IMR-90 (cell line): Measurements from ENCODE around the gene SGPL1. TPM values are rescaled to one million over a fixed set of nuclear protein-coding genes. Genes with fewer than 3 reads are reported as not detected.

ENCODE experiments used
- ATAC-seq: fragments of 200-7000 bp; cut with Tn5 transposase; 2 replicates; pipeline ENCODE4 v1.9.1; 2020; ENCODE audit warnings: low read depth, mild to moderate bottlenecking, moderate library complexity
- BruUV-seq: library from RNA; stranded (reverse); fragments of 400-500 nt; replicated peaks from 2 replicates; lab custom pipeline; 2021; lab: Mats Ljungman, UMichigan
- CTCF ChIA-PET: fragments of 300-600 bp; formaldehyde crosslinking; extraction: SDS; loops from one replicate; lab custom pipeline; 2021; ENCODE audit warnings: antibody characterized with exemption; lab: Yijun Ruan, JAX
- POLR2A ChIA-PET: fragments of 300-600 bp; sonication (Branson Sonifier 250); formaldehyde crosslinking; loops from one replicate; lab custom pipeline; 2022; ENCODE audit warnings: antibody characterized with exemption; ENCODE audit not compliant: unreplicated experiment; lab: Charles Lee
- DNase-seq: peaks from one replicate; pipeline ENCODE4 v3.0.0; 2013
- H2AFZ ChIP-seq: replicated peaks from 2 replicates; pipeline ENCODE3; 2013; ENCODE audit warnings: low read length, mild to moderate bottlenecking; ENCODE audit not compliant: poor library complexity
- H2AK5ac ChIP-seq: 2 replicates; pipeline ENCODE4 v1.6.1; 2013; ENCODE audit warnings: low read depth, low read length, inconsistent platforms
- H2AK9ac ChIP-seq: replicated peaks from 2 replicates; pipeline ENCODE3; 2013; ENCODE audit warnings: mild to moderate bottlenecking, low read depth, low read length, moderate library complexity; ENCODE audit not compliant: poor library complexity
- H2BK120ac ChIP-seq: 2 replicates; pipeline ENCODE4 v1.6.1; 2013; ENCODE audit warnings: low read depth, low read length, inconsistent platforms
- H2BK15ac ChIP-seq: 3 replicates; pipeline ENCODE4 v1.6.1; 2013; ENCODE audit warnings: low read depth, low read length, inconsistent platforms
- H2BK20ac ChIP-seq: 2 replicates; pipeline ENCODE4 v1.6.1; 2013; ENCODE audit warnings: low read depth, mild to moderate bottlenecking, inconsistent platforms, low read length, moderate library complexity
- H2BK5ac ChIP-seq: 2 replicates; pipeline ENCODE4 v1.6.1; 2013; ENCODE audit warnings: mild to moderate bottlenecking, low read depth, low read length, inconsistent platforms; ENCODE audit not compliant: poor library complexity, severe bottlenecking
- H3K14ac ChIP-seq: replicated peaks from 2 replicates; pipeline ENCODE4 v1.6.1; 2013; ENCODE audit warnings: low read depth, low read length, inconsistent platforms
- H3K18ac ChIP-seq: 2 replicates; pipeline ENCODE4 v1.6.1; 2013; ENCODE audit warnings: low read depth, low read length, control low read depth
- H3K23ac ChIP-seq: 2 replicates; pipeline ENCODE4 v1.6.1; 2013; ENCODE audit warnings: low read depth, low read length, inconsistent platforms
- H3K27ac ChIP-seq: 2 replicates; pipeline ENCODE4 v1.5.1; 2013; ENCODE audit warnings: mild to moderate bottlenecking, control low read depth, low read length; ENCODE audit not compliant: insufficient read depth
- H3K27me3 ChIP-seq: 2 replicates; pipeline ENCODE4 v1.6.1; 2013; ENCODE audit warnings: low read length; ENCODE audit not compliant: control insufficient read depth, insufficient read depth
- H3K36me3 ChIP-seq: 2 replicates; pipeline ENCODE4 v1.6.1; 2013; ENCODE audit warnings: low read length, mixed read lengths; ENCODE audit not compliant: control insufficient read depth, insufficient read depth
- H3K4ac ChIP-seq: 2 replicates; pipeline ENCODE4 v1.6.1; 2013; ENCODE audit warnings: low read depth, low read length, inconsistent platforms
- H3K4me1 ChIP-seq: 2 replicates; pipeline ENCODE4 v1.6.1; 2013; ENCODE audit warnings: low read length, mixed read lengths; ENCODE audit not compliant: control insufficient read depth, insufficient read depth
- H3K4me2 ChIP-seq: 2 replicates; pipeline ENCODE4 v1.6.1; 2013; ENCODE audit warnings: low read depth, mild to moderate bottlenecking, control low read depth, low read length, moderate library complexity
- H3K4me3 ChIP-seq: 2 replicates; pipeline ENCODE4 v1.5.1; 2013; ENCODE audit warnings: low read depth, mild to moderate bottlenecking, control low read depth, low read length, moderate library complexity; ENCODE audit not compliant: insufficient read depth
- H3K56ac ChIP-seq: 2 replicates; pipeline ENCODE4 v1.6.1; 2013; ENCODE audit warnings: low read length, inconsistent platforms; ENCODE audit not compliant: insufficient read depth; ENCODE audit errors: extremely low read depth
- H3K79me1 ChIP-seq, 2 experiments: 2 replicates each; pipeline ENCODE4 v1.6.1; 2013; ENCODE audit warnings: low read length in 2 of 2, inconsistent platforms in 1 of 2, low read depth in 1 of 2
- H3K9ac ChIP-seq: 2 replicates; pipeline ENCODE4 v1.6.1; 2013; ENCODE audit warnings: low read depth, low read length, control low read depth
- H3K9me1 ChIP-seq: 2 replicates; pipeline ENCODE4 v1.6.1; 2013; ENCODE audit warnings: low read length, inconsistent platforms; ENCODE audit not compliant: insufficient read depth
- H3K9me3 ChIP-seq: 2 replicates; pipeline ENCODE4 v1.6.1; 2013; ENCODE audit warnings: low read length; ENCODE audit not compliant: control insufficient read depth, insufficient read depth
- H4K20me1 ChIP-seq: 2 replicates; pipeline ENCODE4 v1.6.1; 2013; ENCODE audit warnings: low read length, inconsistent platforms; ENCODE audit not compliant: insufficient read depth
- H4K5ac ChIP-seq: 2 replicates; pipeline ENCODE4 v1.6.1; 2013; ENCODE audit warnings: mild to moderate bottlenecking, low read depth, low read length, control low read depth
- H4K8ac ChIP-seq, 2 experiments: 2 replicates each; pipeline ENCODE4 v1.6.1; 2013; ENCODE audit warnings: low read depth in 2 of 2, low read length in 2 of 2, control low read depth in 1 of 2, inconsistent platforms in 1 of 2
- H4K91ac ChIP-seq: 2 replicates; pipeline ENCODE4 v1.6.1; 2013; ENCODE audit warnings: low read depth, low read length, inconsistent platforms; ENCODE audit not compliant: insufficient read depth
- ELK1 ChIP-seq: fragments of 150-350 bp; IDR thresholded peaks from 2 replicates; pipeline ENCODE4 v1.6.1; 2016; ENCODE audit warnings: low read depth, mild to moderate bottlenecking, low read length, moderate library complexity, borderline replicate concordance
- FOS ChIP-seq: fragments of 150-350 bp; IDR thresholded peaks from 2 replicates; pipeline ENCODE4 v1.6.1; 2016; ENCODE audit warnings: low read depth, low read length
- MAZ ChIP-seq: IDR thresholded peaks from 2 replicates; pipeline ENCODE4 v1.6.1; 2012; ENCODE audit warnings: low read depth, mild to moderate bottlenecking, low read length, improper control_type of control experiment, moderate library complexity, borderline replicate concordance
- WGBS, 2 experiments: methylation state at CpG; one replicate each; pipeline versions ENCODE4 v1.1.5 to v1.1.7; 2013; ENCODE audit warnings: missing lambda C conversion rate in 2 of 2; ENCODE audit not compliant: insufficient read length in 1 of 2; ENCODE audit errors: extremely low coverage in 2 of 2; 5-methylcytosine and 5-hydroxymethylcytosine counted together
- dilution Hi-C: fragments of 300-500 bp; cut with HindIII; formaldehyde crosslinking; loops from one replicate; pipeline ENCODE4 v1.14.3; 2018; ENCODE audit warnings: low sequenced_read_pairs; ENCODE audit not compliant: unreplicated experiment
- in situ Hi-C: fragments of 300-500 bp; cut with MboI; formaldehyde crosslinking; loops from 3 replicates; pipeline ENCODE4 v1.14.3; 2019; ENCODE audit warnings: low sequenced_read_pairs, inconsistent platforms, mixed read lengths
- intact Hi-C: fragments of 100-400 bp; cut with micrococcal nuclease; formaldehyde crosslinking; loops from 2 replicates; pipeline ENCODE4 v1.10.0; 2022
- polyA plus RNA-seq, 3 experiments: library from polyadenylated mRNA; depleted of rRNA; stranded (reverse); fragments of >200 nt; gene quantifications; 2 replicates each; pipeline ENCODE4 v1.2.3, GENCODE V29; 2012; ENCODE audit warnings: low replicate concordance in 1 of 3
- total RNA-seq: library from RNA; depleted of rRNA; stranded (reverse); fragments of >200 nt; gene quantifications from 2 replicates; pipeline ENCODE4 v1.2.3, GENCODE V29; 2012

Gene SGPL1
- total and polyA plus RNA-seq, 2 of the 4 experiments (the other 2 are of a cell fraction) = 12.2 to 26.7 TPM

GRCh38 chr10:70887804-70888800 lies 72.4 kb downstream of the SGPL1 start, which contains the start of gene PCBD1:
TSS of gene PCBD1 (minus strand) at chr10:70888565. CDS start at chr10:70888533, 32 bp downstream.
- Histone ChIP-seq H3K9me3 (no peaks in the 10 kb centered on the region), H3K27me3 (no peaks in the 10 kb centered on the region), H2AFZ (peak within 1 kb of the TSS; percentile 97), H3K4ac (peak within 1 kb of the TSS; percentile 64; the same call in 1 of the 2 replicates), H3K14ac (peak within 1 kb of the TSS; percentile 87; the same call in 1 of the 2 replicates), H3K4me3 (peak within 1 kb of the TSS; percentile 76), H3K18ac (peak within 1 kb of the TSS; percentile 71; the same call in 1 of the 2 replicates), H3K36me3 (peaks cover 5% of the 10 kb centered on the region), H2AK9ac (peak within 1 kb of the TSS; percentile 62), H3K9ac (peak within 1 kb of the TSS; percentile 83), H3K9me1 (no peaks in the 10 kb centered on the region; the same call in 1 of the 2 replicates), H2BK120ac (no peak within 1 kb of the TSS), H4K8ac (peak within 1 kb of the TSS; percentile 71 to 90), H3K23ac (peak within 1 kb of the TSS; percentile 85), H4K20me1 (no peaks in the 10 kb centered on the region), H2AK5ac (no peak within 1 kb of the TSS), H4K5ac (peak within 1 kb of the TSS; percentile 84), H4K91ac (peak within 1 kb of the TSS; percentile 27; the same call in 1 of the 2 replicates), H2BK20ac (no peak within 1 kb of the TSS), H3K4me2 (peak within 1 kb of the TSS; percentile 97), H3K27ac (peak within 1 kb of the TSS; percentile 70; the same call in 1 of the 2 replicates), H3K79me1 (no peaks in the 10 kb centered on the region), H2BK15ac (no peak within 1 kb of the TSS; the same call in 2 of the 3 replicates), H3K56ac (no peak within 1 kb of the TSS), H3K4me1 (peaks cover 2% of the 10 kb centered on the region; the same call in 1 of the 2 replicates), H2BK5ac (no peak within 1 kb of the TSS)
- in situ Hi-C loops = no loop called here
- intact Hi-C loops = no loop called here
- 2% methylated on average over 24 of the region's 85 CpGs; no CpG with 5 or more reads in 1 of the 2 experiments for WGBS, 2 experiments
- ATAC-seq = peak; percentile 88
- ChIA-PET POLR2A (interaction anchor here (0.6 kb wide), 1 partner anchor 1748 kb away, joined by 3 read pairs; no protein-coding TSS in a partner anchor), CTCF (interaction anchor here (1.0 kb wide), 1 partner anchor 8 kb away, joined by 3 read pairs; no protein-coding TSS in a partner anchor)
- TF ChIP-seq FOS (no peak), ELK1 (no peak), MAZ (peak; percentile 74; the same call in 1 of the 2 replicates)
- peak; percentile 36 for DNase-seq
- no TSS peak for BruUV-seq
- dilution Hi-C loops = no loop called here
